ENCODE measurements around the gene CNTF.

Gene CNTF

DNA sequence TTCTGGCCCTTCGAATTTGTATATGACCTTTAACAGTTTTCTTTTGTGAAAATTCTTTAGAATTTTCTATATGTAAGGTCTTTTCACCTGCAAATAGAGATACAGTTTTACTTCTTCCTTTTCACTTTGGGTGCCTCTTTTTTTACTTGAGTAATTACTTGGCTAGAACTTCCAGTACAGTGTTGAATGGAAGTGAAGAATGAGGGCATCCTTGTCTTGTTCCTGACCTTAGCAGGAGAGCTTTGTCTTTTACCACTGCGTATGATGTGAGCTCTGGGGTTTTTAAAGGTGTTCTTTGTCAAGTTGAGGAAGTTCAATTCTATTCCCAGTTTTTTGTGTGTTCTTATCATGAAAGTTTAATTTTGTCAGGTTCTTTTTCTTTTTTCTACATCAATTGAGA is 22.0 kb upstream of the CNTF start:
- Histone ChIP-seq H3K9me3 (ENCODE audit: control insufficient read depth in 2 of 2, low read length in 2 of 2) (no peaks in the 10 kb centered on the region), H3K36me3 (ENCODE audit: control insufficient read depth in 2 of 2, insufficient read depth in 2 of 2, low read length in 2 of 2) (no peaks in the 10 kb centered on the region), H3K4me3 (ENCODE audit: low read length in 2 of 2) (no peak overlapping the region), H3K4me1 (ENCODE audit: control insufficient read depth in 2 of 2, insufficient read depth in 2 of 2, low read length in 2 of 2) (peaks cover 3 to 31% of the 10 kb centered on the region in 2 donors), H3K27me3 (ENCODE audit: control insufficient read depth in 2 of 2, insufficient read depth in 2 of 2, low read length in 2 of 2) (no peaks in the 10 kb centered on the region), H3K27ac (ENCODE audit: low read depth in 2 of 2, low read length in 2 of 2) (no peak overlapping the region), H3K9ac (ENCODE audit: low read depth in 1 of 2, low read length in 2 of 2) (no peak overlapping the region)

DNA sequence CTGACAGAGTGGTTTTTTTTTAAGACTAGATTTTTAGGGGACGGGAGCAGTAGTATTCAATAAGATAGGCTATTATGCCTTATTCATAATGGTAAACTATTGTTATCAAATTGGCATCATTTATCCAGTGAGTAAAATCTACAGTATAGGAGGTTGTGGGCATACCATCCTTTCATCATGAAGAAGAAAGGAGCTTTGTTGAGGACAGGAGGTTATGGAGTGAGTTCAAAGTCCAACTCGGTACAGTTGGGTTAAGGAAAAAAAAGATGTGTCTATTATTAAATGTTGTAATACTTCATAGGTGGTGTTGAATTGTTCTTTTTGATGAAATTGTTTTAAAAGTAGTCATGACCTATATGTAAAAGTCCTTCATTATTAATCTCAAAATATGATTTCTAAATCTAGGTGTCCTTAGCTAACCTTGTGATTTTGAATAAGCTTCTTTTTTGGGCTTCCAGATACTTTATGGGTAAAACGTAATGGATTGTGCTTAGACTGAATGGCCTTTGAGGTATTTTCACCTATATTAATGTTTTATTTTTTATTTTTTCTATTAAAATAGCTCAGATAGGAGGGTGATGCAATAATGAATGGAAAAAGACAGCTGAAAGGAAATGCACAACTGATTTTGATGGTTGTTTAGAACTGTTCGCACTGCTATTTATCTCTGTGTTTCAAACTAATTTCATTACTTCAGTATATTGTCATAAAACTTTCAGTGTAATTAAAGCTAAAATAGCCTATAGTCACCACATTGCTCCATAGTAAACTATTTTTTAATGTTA is 15.3 kb upstream of the CNTF start:
- H3K36me3 ChIP-seq (ENCODE audit: control insufficient read depth in 2 of 2, insufficient read depth in 2 of 2, low read length in 2 of 2), result peaks cover 17% of the 10 kb centered on the region in 2 donors
- H3K4me3 ChIP-seq (ENCODE audit: low read length in 2 of 2), result no peak overlapping the region
- H3K9ac ChIP-seq (ENCODE audit: low read depth in 1 of 2, low read length in 2 of 2), result no peak overlapping the region
- H3K9me3 ChIP-seq (ENCODE audit: control insufficient read depth in 2 of 2, low read length in 2 of 2), result no peaks in the 10 kb centered on the region
- H3K4me1 ChIP-seq (ENCODE audit: control insufficient read depth in 2 of 2, insufficient read depth in 2 of 2, low read length in 2 of 2), result peaks cover 7 to 14% of the 10 kb centered on the region in 2 donors
- H3K27me3 ChIP-seq (ENCODE audit: control insufficient read depth in 2 of 2, insufficient read depth in 2 of 2, low read length in 2 of 2), result no peaks in the 10 kb centered on the region
- no peak overlapping the region for H3K27ac ChIP-seq (ENCODE audit: low read depth in 2 of 2, low read length in 2 of 2)

DNA sequence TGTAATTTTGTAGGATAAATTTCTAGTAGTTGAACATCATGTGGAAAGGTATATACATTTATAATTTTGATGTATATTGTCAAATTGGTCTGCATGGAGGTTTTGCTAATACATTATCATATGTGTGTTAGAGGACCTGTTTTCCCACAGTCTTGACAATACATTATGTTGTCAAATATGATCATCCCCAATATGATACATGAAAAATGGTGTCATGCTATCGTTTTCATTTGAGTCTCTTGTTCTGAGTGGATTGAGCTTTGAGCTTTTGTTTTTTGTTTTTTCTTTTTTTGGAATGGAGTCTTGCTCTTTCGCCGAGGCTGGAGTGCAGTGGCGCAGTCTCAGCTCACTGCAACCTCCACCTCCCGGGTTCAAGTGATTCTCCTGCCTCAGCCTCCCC is 14.1 kb upstream of the CNTF start:
- Histone ChIP-seq H3K4me1 (ENCODE audit: control insufficient read depth in 2 of 2, insufficient read depth in 2 of 2, low read length in 2 of 2) (peaks cover 7 to 14% of the 10 kb centered on the region in 2 donors), H3K9ac (ENCODE audit: low read depth in 1 of 2, low read length in 2 of 2) (no peak overlapping the region), H3K9me3 (ENCODE audit: control insufficient read depth in 2 of 2, low read length in 2 of 2) (no peaks in the 10 kb centered on the region), H3K4me3 (ENCODE audit: low read length in 2 of 2) (no peak overlapping the region), H3K27me3 (ENCODE audit: control insufficient read depth in 2 of 2, insufficient read depth in 2 of 2, low read length in 2 of 2) (no peaks in the 10 kb centered on the region), H3K27ac (ENCODE audit: low read depth in 2 of 2, low read length in 2 of 2) (no peak overlapping the region), H3K36me3 (ENCODE audit: control insufficient read depth in 2 of 2, insufficient read depth in 2 of 2, low read length in 2 of 2) (peaks cover 29% of the 10 kb centered on the region in 2 donors)

DNA sequence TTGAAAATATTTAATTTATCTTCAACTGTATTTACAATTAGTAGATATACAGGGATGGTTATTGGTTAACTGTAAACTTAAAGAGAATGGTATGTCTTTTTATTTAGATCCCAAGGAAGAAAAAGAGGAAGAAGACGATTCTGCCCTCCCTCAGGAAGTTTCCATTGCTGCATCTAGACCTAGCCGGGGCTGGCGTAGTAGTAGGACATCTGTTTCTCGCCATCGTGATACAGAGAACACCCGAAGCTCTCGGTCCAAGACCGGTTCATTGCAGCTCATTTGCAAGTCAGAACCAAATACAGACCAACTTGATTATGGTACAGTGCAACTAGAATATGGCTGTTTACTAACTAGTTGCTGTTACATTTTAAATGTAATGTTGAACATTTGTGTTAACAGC is 12.7 kb upstream of the CNTF start:
- no peaks in the 10 kb centered on the region for H3K27me3 ChIP-seq (ENCODE audit: control insufficient read depth in 2 of 2, insufficient read depth in 2 of 2, low read length in 2 of 2)
- H3K9me3 ChIP-seq (ENCODE audit: control insufficient read depth in 2 of 2, low read length in 2 of 2), result no peaks in the 10 kb centered on the region
- H3K4me1 ChIP-seq (ENCODE audit: control insufficient read depth in 2 of 2, insufficient read depth in 2 of 2, low read length in 2 of 2), result peaks cover 7 to 14% of the 10 kb centered on the region in 2 donors
- no peak overlapping the region for H3K9ac ChIP-seq (ENCODE audit: low read depth in 1 of 2, low read length in 2 of 2)
- no peak overlapping the region for H3K4me3 ChIP-seq (ENCODE audit: low read length in 2 of 2)
- H3K27ac ChIP-seq (ENCODE audit: low read depth in 2 of 2, low read length in 2 of 2), result no peak overlapping the region
- H3K36me3 ChIP-seq (ENCODE audit: control insufficient read depth in 2 of 2, insufficient read depth in 2 of 2, low read length in 2 of 2), result peaks cover 42% of the 10 kb centered on the region in 2 donors

DNA sequence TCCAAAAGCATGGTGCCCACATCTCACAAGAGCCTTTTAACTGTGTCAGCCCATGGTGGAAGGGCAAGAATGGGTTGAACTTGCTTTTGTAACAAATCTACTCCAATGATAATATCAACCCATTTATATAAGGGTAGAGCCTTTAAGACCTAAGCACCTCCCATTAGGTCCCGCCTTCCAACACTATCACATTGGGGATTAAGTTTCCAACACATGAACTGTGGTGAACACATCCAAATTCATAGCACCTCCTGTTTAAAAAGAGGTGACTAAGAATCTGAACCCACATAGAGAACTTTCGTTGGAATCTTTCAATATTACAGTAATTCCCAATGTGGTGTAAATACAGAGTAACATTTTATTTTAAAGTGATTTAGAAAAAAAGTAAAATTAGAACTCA is 9.2 kb upstream of the CNTF start:
- Histone ChIP-seq H3K36me3 (ENCODE audit: control insufficient read depth in 2 of 2, insufficient read depth in 2 of 2, low read length in 2 of 2) (peaks cover 69 to 73% of the 10 kb centered on the region in 2 donors), H3K4me3 (ENCODE audit: low read length in 2 of 2) (no peak overlapping the region), H3K9ac (ENCODE audit: low read depth in 1 of 2, low read length in 2 of 2) (no peak overlapping the region), H3K4me1 (ENCODE audit: control insufficient read depth in 2 of 2, insufficient read depth in 2 of 2, low read length in 2 of 2) (no peaks in the 10 kb centered on the region), H3K27me3 (ENCODE audit: control insufficient read depth in 2 of 2, insufficient read depth in 2 of 2, low read length in 2 of 2) (no peaks in the 10 kb centered on the region), H3K27ac (ENCODE audit: low read depth in 2 of 2, low read length in 2 of 2) (no peak overlapping the region), H3K9me3 (ENCODE audit: control insufficient read depth in 2 of 2, low read length in 2 of 2) (no peaks in the 10 kb centered on the region)

DNA sequence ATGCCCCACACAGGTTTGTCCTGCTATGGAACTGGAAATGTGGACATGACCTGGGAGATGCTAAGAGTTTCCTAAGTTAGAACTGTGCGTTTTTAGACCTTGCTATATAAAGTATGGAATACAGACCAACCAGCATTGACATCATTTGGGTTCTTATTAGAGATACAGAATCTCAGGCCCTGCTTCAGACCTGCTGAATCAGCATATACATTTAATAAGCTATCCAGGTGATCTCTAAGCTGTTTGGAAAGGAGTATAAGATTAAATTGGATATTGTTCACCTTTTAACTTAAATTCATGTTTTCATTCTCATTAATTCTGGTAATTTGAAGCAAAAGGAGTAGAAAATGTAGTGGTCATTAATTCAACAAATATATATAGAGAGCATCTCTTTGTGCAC is 6.9 kb upstream of the CNTF start:
- H3K4me3 ChIP-seq (ENCODE audit: low read length in 2 of 2), result no peak overlapping the region
- no peak overlapping the region for H3K9ac ChIP-seq (ENCODE audit: low read depth in 1 of 2, low read length in 2 of 2)
- no peaks in the 10 kb centered on the region for H3K9me3 ChIP-seq (ENCODE audit: control insufficient read depth in 2 of 2, low read length in 2 of 2)
- peaks cover 76 to 83% of the 10 kb centered on the region in 2 donors for H3K36me3 ChIP-seq (ENCODE audit: control insufficient read depth in 2 of 2, insufficient read depth in 2 of 2, low read length in 2 of 2)
- no peak overlapping the region for H3K27ac ChIP-seq (ENCODE audit: low read depth in 2 of 2, low read length in 2 of 2)
- H3K4me1 ChIP-seq (ENCODE audit: control insufficient read depth in 2 of 2, insufficient read depth in 2 of 2, low read length in 2 of 2), result no peaks in the 10 kb centered on the region
- H3K27me3 ChIP-seq (ENCODE audit: control insufficient read depth in 2 of 2, insufficient read depth in 2 of 2, low read length in 2 of 2), result no peaks in the 10 kb centered on the region

DNA sequence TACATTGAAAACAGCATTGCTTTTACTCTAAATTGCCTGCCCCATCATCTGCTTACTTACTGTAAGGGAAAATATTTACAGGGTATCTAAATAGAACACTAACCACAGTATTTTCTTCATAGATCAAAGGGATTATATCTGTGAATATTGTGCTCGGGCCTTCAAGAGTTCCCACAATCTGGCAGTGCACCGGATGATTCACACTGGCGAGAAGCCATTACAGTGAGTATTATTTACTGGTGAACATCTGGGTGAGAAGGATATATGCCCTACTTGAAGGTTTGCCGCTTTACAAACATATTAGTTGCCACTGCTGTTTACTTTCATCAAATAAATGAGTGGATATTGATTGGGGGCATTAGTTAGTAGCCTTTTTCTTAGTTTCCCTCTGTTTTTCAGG is 5.9 kb upstream of the CNTF start:
- H3K27me3 ChIP-seq (ENCODE audit: control insufficient read depth in 2 of 2, insufficient read depth in 2 of 2, low read length in 2 of 2), result no peaks in the 10 kb centered on the region
- no peak overlapping the region for H3K4me3 ChIP-seq (ENCODE audit: low read length in 2 of 2)
- no peaks in the 10 kb centered on the region for H3K9me3 ChIP-seq (ENCODE audit: control insufficient read depth in 2 of 2, low read length in 2 of 2)
- no peak overlapping the region for H3K27ac ChIP-seq (ENCODE audit: low read depth in 2 of 2, low read length in 2 of 2)
- no peak overlapping the region for H3K9ac ChIP-seq (ENCODE audit: low read depth in 1 of 2, low read length in 2 of 2)
- H3K4me1 ChIP-seq (ENCODE audit: control insufficient read depth in 2 of 2, insufficient read depth in 2 of 2, low read length in 2 of 2), result no peaks in the 10 kb centered on the region
- peaks cover 72 to 85% of the 10 kb centered on the region in 2 donors for H3K36me3 ChIP-seq (ENCODE audit: control insufficient read depth in 2 of 2, insufficient read depth in 2 of 2, low read length in 2 of 2)

DNA sequence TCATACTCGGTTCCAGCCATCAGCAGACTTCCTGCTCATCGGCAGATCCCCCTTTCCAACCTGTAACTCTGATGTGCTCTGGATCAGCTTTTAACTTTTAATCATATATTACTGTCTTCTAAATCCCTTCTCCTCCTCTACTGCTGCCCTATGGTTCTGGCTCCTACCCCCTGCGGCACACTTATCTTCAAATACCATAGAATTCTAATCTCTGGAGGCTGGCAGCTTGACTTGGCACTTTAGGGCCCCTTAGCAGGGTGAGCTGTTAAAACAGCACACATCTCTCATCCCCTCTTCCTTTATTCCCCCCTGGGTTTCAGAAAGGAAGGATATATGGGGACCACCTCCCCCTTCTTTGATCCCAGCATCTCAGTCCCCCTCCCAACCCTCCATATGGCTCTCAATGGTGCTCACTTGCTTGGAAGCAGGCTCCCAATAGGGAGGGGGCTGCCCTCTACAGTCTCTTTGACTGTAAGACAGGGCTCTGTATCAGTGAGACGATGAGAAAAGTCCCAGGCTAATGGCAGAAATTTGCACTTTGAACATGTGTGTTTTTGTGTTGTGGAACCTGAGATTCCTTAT is 4.4 kb upstream of the CNTF start:
- H3K27me3 ChIP-seq (ENCODE audit: control insufficient read depth in 2 of 2, insufficient read depth in 2 of 2, low read length in 2 of 2), result no peaks in the 10 kb centered on the region
- H3K4me3 ChIP-seq (ENCODE audit: low read length in 2 of 2), result no peak overlapping the region

DNA sequence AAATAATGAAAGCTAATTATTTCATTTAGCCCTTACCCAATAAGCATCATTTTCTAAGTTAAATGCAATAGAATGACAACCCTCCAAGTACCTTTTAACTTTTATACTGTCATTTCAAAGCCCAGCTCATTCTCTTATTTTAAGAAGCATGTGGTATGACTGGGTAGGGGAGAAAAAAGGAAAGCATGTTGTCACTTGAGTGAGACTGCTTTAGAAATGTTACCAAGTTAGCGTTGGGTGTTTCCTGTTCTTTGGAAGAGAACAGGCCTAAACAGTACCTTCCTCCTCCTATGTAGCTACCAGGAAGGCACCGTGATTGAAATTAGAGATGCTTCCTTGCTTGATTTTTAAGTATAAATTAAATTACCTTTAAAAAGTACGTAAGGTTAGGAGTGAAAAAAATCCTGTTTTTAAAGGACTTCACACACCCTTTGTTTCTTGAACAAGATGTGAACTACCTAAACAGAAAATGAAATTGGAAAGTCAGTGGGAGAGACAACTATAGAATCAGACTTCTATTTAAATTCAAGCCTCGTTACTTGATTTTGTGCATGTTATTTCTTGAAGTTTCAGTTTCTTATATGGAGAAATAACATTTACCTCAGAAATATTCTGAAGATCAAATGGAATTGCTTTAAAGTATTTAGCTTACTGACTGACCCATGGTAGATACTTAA is 741 bp upstream of the CNTF start:
- Histone ChIP-seq H3K4me3 (ENCODE audit: low read length in 2 of 2) (no peak overlapping the region), H3K4me1 (ENCODE audit: control insufficient read depth in 2 of 2, insufficient read depth in 2 of 2, low read length in 2 of 2) (no peaks in the 10 kb centered on the region), H3K27me3 (ENCODE audit: control insufficient read depth in 2 of 2, insufficient read depth in 2 of 2, low read length in 2 of 2) (no peaks in the 10 kb centered on the region), H3K9ac (ENCODE audit: low read depth in 1 of 2, low read length in 2 of 2) (no peak overlapping the region), H3K9me3 (ENCODE audit: control insufficient read depth in 2 of 2, low read length in 2 of 2) (no peaks in the 10 kb centered on the region), H3K27ac (ENCODE audit: low read depth in 2 of 2, low read length in 2 of 2) (no peak overlapping the region), H3K36me3 (ENCODE audit: control insufficient read depth in 2 of 2, insufficient read depth in 2 of 2, low read length in 2 of 2) (peaks cover 54 to 68% of the 10 kb centered on the region in 2 donors)

More for the DNA sequence above, 4.4 kb upstream of the CNTF start:
- Histone ChIP-seq H3K4me1 (ENCODE audit: control insufficient read depth in 2 of 2, insufficient read depth in 2 of 2, low read length in 2 of 2) (no peaks in the 10 kb centered on the region), H3K9ac (ENCODE audit: low read depth in 1 of 2, low read length in 2 of 2) (no peak overlapping the region), H3K9me3 (ENCODE audit: control insufficient read depth in 2 of 2, low read length in 2 of 2) (no peaks in the 10 kb centered on the region), H3K36me3 (ENCODE audit: control insufficient read depth in 2 of 2, insufficient read depth in 2 of 2, low read length in 2 of 2) (peaks cover 68 to 81% of the 10 kb centered on the region in 2 donors), H3K27ac (ENCODE audit: low read depth in 2 of 2, low read length in 2 of 2) (no peak overlapping the region)

DNA sequence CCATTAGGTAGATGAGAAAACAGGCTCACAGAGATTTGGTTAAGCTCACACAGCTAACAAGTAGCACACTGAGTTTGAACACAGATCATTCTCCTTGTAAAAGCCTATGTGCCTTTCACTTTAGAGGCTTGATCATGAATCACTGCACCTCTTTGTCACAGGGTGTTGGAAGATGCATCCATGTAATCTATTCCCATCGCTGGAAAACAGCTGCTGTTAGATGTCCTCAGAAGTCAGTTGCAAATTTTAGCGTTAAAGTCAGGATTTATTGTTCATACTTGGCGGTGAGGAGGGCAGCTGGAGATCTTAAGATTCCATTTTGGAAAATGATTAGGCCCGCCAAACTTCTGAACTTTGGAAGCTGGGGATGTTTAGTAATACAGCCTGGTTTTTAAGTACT is 2.6 kb downstream of the CNTF start:
- H3K4me3 ChIP-seq (ENCODE audit: low read length in 2 of 2), result no peak overlapping the region
- no peak overlapping the region for H3K27ac ChIP-seq (ENCODE audit: low read depth in 2 of 2, low read length in 2 of 2)
- H3K9me3 ChIP-seq (ENCODE audit: control insufficient read depth in 2 of 2, low read length in 2 of 2), result no peaks in the 10 kb centered on the region
- H3K9ac ChIP-seq (ENCODE audit: low read depth in 1 of 2, low read length in 2 of 2), result no peak overlapping the region
- no peaks in the 10 kb centered on the region for H3K27me3 ChIP-seq (ENCODE audit: control insufficient read depth in 2 of 2, insufficient read depth in 2 of 2, low read length in 2 of 2)
- H3K4me1 ChIP-seq (ENCODE audit: control insufficient read depth in 2 of 2, insufficient read depth in 2 of 2, low read length in 2 of 2), result no peaks in the 10 kb centered on the region
- H3K36me3 ChIP-seq (ENCODE audit: control insufficient read depth in 2 of 2, insufficient read depth in 2 of 2, low read length in 2 of 2), result peaks cover 31 to 39% of the 10 kb centered on the region in 2 donors
